ENCODE data around the gene ABHD1.
A peak's percentile ranks its signal among the peaks of the same experiment; 100 is the strongest.

The ABHD1 gene

GRCh38 chr2:27136751-27137150 is 13.1 kb downstream of the ABHD1 start:
- no peak for DNase-seq (ENCODE audit: low read depth)

GRCh38 chr2:27137322-27137935 is 13.8 kb downstream of the ABHD1 start:
- DNase-seq (ENCODE audit: low read depth): no peak

GRCh38 chr2:27138111-27138510 is 14.5 kb downstream of the ABHD1 start:
- DNase-seq (ENCODE audit: low read depth): no peak

- no peak for DNase-seq (ENCODE audit: low read depth)
Measured at GRCh38 chr2:27139310-27139709, 15.7 kb downstream of the ABHD1 start, which contains the start of gene PRR30. PRR30 (minus strand) TSS chr2:27139410; CDS start chr2:27138329, 1,081 bp downstream.

GRCh38 chr2:27143285-27143684 is 19.7 kb downstream of the ABHD1 start:
- no peak for DNase-seq (ENCODE audit: low read depth)

- no peak for DNase-seq (ENCODE audit: low read depth)
Measured at GRCh38 chr2:27145682-27146081, 22.1 kb downstream of the ABHD1 start.

DNA sequence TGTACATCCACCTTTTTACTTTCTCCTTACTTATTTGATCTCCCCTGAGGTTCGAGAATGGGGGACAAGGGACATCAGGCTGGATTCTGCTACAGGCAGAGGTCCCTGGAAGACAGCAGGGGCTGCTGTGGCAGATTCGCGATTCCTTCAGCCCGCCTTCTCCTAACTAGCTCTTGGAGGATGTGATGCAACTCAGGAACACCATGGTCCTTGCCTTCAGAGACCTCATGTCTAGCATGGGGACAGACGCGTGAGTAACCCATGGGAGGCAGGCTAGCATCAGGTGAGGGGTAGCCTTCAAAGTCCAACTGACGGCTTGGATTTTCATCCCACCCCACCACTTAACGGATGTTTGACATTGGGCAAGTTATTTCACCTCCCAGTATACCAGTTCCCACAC is 24.3 kb downstream of the ABHD1 start:
- DNase-seq (ENCODE audit: low read depth): no peak

DNA sequence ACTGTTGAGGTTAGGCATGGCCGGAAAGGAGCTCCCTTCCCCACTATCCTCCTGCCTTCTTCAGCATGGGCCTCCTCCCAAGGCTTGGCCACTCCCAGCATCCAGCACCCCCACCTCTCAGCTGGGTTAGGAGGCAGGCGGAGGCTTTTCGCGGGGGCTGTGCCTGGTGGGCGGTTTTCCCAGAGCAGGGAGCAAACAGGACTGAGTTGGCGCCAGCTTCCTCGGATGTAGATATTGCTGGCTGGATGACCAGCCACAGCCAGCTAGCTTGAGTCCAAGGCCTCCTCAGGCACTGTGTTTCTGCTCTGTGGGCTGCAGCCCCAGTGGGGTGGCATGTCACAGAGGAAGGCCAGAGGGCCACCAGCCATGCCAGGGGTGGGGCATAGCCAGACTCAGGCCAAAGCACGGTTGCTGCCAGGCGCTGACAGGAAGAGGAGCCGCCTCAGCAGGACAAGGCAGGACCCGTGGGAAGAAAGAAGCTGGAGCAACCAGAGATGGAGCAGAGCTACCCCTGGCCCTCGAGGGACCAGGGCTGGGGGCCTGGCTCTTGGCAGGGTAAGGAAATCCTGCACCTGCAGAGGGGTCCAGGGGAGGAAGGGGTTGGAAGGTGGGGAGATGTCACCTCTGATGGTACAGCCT is 25.3 kb downstream of the ABHD1 start, which contains the start of gene TCF23:
TCF23 (plus strand) TSS at position 204 of the 639 bp plus-strand sequence; CDS start at position 334, 130 bp downstream.
- DNase-seq (ENCODE audit: low read depth): no peak

- no peak for DNase-seq (ENCODE audit: low read depth)
Measured at GRCh38 chr2:27149570-27150405, 26.2 kb downstream of the ABHD1 start.

GRCh38 chr2:27150639-27151230 is 27.1 kb downstream of the ABHD1 start:
- no peak for DNase-seq (ENCODE audit: low read depth)

- no peak for DNase-seq (ENCODE audit: low read depth)
Measured at GRCh38 chr2:27152102-27152795, 28.6 kb downstream of the ABHD1 start.

DNA sequence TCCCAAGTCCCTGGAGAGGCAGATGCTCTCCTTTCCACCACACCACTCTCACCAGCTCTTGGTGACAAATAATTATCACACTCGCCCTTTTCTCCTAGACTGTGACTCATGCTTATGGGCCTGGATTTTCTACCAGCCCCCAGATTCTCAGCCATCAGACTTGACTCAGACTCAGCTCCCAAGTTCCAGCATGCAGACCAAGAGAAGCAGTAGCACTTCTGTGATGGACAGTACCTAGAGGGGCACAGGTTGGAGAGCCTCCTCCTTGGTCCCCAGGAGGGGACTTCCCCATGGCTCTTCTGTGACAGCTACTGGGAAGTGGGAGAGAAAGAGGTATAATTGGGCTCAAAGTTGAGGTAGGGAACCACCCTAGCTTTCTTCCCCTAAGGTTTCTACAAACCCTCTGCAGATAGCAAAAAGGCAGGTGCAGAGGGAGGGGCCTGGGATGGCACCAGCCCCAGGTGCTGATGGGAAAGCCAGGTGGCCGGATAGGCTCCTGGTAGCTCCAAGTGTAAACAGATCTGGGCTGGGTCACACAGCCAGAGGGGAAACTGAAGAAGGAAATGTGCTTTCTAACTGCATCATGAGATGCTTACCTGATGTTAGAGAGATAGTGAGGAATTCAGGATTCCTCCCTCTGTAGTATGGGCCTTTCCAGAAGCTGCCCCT is 29.3 kb downstream of the ABHD1 start:
- DNase-seq (ENCODE audit: low read depth): peak; percentile 49

- DNase-seq (ENCODE audit: low read depth): no peak
Measured at GRCh38 chr2:27154488-27154887, 30.9 kb downstream of the ABHD1 start.

DNA sequence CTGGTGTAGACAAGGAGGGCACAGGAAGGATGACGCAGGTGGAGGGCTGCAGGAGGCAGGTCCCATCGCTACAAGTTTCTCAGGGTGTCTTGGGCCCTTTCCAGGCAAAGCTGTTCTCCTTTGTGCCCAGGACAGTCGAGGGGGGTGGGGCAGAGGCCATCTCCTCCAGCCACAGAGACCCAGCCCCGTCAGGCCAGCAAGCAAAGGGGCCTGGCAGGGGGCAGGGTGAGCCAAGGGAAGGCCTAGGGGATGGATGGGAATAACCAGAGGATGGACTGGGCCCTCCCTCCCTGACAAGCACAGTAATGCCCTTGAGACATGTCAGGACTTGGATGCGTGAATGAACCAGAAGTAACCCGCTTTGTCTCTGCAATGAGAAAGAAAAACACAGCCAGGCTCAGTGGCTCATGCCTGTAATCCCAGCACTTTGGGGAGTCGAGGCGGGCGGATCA is 31.5 kb downstream of the ABHD1 start:
- no peak for DNase-seq (ENCODE audit: low read depth)

- no peak for DNase-seq (ENCODE audit: low read depth)
Measured at GRCh38 chr2:27158468-27158867, 34.9 kb downstream of the ABHD1 start.

GRCh38 chr2:27159271-27159670 is 35.7 kb downstream of the ABHD1 start:
- DNase-seq (ENCODE audit: low read depth): no peak

DNA sequence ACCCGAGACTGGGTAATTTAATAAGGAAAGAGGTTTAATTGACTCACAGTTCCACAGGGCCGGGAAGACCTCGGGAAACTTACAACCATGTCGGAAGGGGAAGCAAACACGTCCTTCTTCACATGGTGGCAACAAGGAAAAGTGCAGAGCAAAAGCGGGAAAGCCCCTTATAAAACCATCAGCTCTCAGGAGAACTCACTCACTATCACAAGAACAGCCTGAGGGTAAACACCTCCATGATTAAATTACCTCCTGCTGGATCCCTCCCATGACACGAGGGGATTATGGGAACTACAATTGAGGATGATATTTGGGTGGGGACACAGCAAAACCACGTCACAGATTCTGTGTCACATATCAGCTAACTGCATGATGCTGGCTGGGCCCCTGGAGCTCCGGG is 36.6 kb downstream of the ABHD1 start:
- no peak for DNase-seq (ENCODE audit: low read depth)

GRCh38 chr2:27162151-27163121 is 38.8 kb downstream of the ABHD1 start:
- peak; percentile 59 for DNase-seq (ENCODE audit: low read depth)

DNA sequence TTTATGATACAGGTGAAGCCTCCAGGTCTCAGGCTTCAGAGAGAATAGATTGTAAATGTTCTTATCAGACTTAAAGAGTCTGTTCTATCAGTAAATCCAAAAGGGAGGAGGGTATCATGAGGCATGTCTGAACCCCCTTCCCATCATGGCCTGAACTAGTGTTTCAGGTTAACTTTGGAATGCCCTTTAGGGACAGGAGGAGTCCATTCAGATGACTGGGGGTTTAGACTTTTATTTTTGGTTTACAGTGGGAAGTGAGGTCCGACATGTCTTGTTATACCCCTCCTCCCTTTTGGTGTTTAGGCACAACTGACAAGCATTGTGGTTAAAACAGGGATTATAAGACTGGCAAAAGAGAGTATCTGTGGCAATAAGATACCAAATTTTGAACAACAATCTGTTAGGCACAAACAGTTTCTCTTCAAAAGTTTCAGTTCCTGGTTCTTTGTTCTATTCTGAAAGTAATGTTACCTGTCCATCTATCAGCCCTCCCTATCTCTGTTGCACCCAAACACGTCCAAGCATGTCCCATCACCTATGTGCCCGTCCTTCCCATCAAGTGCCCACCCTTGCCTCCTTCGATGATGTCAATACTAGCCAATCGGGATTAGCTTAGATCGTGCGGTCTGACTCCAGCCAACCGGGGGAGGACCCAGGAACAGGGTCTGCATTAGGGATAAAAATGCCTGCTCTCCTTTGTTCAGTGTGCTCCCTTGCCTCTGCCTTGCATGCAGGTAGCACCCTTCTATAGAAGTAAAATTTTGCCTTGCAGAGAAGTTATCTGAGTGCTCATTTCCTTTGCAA is 41.5 kb downstream of the ABHD1 start:
- no peak for DNase-seq (ENCODE audit: low read depth)
